Activated CD4-positive, alpha-beta T cell treated with anti-CD3 and anti-CD28 coated beads, Interleukin-2, amount 10 ng/mL, durations not matched to agents 7 days and 5 days (primary cell): ENCODE measurements around the gene GTPBP4. TPM values are rescaled to one million over a fixed set of nuclear protein-coding genes. Genes with fewer than 3 reads are reported as not detected.

Source experiments
- CTCF ChIA-PET: fragments of 350-600 bp; sonication (Branson Sonifier 250); formaldehyde crosslinking; loops from one replicate; lab custom pipeline; 2021; ENCODE audit warnings: antibody characterized with exemption; lab: Charles Lee
- POLR2A ChIA-PET: fragments of 350-600 bp; sonication (Branson Sonifier 250); formaldehyde crosslinking; loops from one replicate; lab custom pipeline; 2021; ENCODE audit warnings: antibody characterized with exemption; lab: Charles Lee
- DNase-seq: peaks from one replicate; pipeline ENCODE4 v3.0.0-alpha.2; 2020
- H3K27ac Mint-ChIP-seq: one replicate; pipeline ENCODE4 v1.8.0; 2021; ENCODE audit warnings: mild to moderate bottlenecking, moderate library complexity, mixed read lengths
- H3K27me3 Mint-ChIP-seq: one replicate; pipeline ENCODE4 v1.8.0; 2021; ENCODE audit warnings: mixed read lengths
- H3K36me3 Mint-ChIP-seq: one replicate; pipeline ENCODE4 v1.8.0; 2021; ENCODE audit warnings: low read depth, mixed read lengths
- H3K4me1 Mint-ChIP-seq: one replicate; pipeline ENCODE4 v1.8.0; 2021; ENCODE audit warnings: mixed read lengths
- H3K4me3 Mint-ChIP-seq: one replicate; pipeline ENCODE4 v1.8.0; 2021; ENCODE audit warnings: mild to moderate bottlenecking, moderate library complexity, mixed read lengths
- H3K9me3 Mint-ChIP-seq: one replicate; pipeline ENCODE4 v1.8.0; 2021; ENCODE audit warnings: mixed read lengths
- total RNA-seq, 2 experiments: library from RNA; stranded (reverse); gene quantifications; one replicate each; pipeline ENCODE4 v1.2.3, GENCODE V29; 2021

Gene GTPBP4
- total RNA-seq, 2 experiments from 2014 or later, result 53.2 to 63.2 TPM

DNA sequence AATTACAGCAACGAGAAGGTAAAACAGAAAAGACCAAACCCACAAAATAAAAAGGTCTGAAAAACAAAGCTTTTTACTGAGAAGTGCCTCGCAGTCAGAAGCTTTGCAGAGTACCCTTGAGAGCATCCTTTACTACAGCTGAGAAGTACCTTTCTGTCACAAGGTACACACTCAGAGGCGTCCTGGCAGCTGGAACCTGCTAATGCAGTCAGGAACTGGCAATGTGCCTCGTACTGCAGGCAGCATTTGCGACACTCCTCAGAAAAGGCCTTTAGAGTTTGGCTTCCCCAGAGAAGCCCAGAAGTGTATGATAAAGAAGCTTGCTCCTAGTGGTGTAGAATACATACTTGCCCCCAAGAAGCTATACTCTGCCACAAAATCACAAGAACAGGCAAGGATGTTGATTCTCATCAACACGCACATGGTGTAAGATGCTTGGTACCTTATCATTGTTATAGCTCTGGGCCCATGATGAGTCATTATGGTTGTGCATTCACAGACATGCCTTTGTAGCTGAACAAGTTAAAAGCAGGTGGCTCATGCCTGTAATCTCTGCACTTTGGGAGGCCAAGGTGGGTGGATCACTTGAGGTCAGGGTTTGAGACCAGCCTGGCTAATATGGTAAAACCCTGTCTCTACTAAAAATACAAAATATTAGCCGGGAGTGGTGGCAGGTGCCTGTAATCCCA lies 2.0 kb upstream of the GTPBP4 start:
- H3K36me3 Mint-ChIP-seq, result peaks cover 11% of the 10 kb centered on the region
- CTCF ChIA-PET, result interaction anchor here (1.0 to 1.6 kb wide), 5 partner anchors 12 to 35 kb away, joined by 3 to 6 read pairs (median 3); no protein-coding TSS in a partner anchor
- no peaks in the 10 kb centered on the region for H3K27me3 Mint-ChIP-seq
- no peaks in the 10 kb centered on the region for H3K9me3 Mint-ChIP-seq
- peak overlapping the region; percentile 98 for H3K4me3 Mint-ChIP-seq
- peaks cover 38% of the 10 kb centered on the region for H3K4me1 Mint-ChIP-seq
- no peak for DNase-seq
- no peak overlapping the region for H3K27ac Mint-ChIP-seq
- POLR2A ChIA-PET, result interaction anchor here (0.7 kb wide), 2 partner anchors 18 to 63 kb away, joined by 3 read pairs; partner anchors contain the start of gene IDI1

DNA sequence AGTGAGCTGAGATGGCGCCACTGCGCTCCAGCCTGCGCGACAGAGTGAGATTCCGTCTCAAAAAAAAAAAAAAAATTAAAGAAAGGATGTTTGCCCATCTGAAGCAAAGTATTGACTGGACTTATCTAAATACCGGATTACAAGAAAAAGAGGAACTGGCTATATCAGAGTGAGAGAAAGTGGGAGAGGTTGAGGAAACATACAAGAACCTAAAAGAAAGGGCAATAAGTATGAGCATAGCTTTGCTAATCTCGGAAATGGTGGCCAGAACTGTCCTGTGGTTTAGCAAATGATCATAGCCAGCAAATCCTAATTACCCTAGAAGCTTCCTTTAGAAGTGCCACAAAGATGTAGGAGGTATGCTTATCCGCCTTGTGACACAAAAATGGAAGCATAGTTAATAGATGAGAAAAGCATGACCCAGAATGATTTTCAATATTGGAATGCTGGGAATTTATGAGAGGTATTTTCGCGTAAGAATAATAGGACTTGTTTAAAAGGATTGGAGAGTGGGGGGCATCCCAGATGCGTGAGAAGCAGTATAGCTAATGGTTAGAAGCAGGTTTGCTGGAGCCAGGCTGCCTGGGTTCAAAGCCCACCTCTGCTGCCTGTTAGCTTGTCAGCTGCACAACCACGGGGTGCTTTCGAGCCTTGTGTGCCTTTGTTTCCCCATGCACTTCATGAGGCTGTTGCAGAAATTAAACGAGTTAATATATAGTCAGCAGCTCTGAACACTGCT lies 1.2 kb upstream of the GTPBP4 start:
- Mint-ChIP-seq H3K4me1 (peaks cover 39% of the 10 kb centered on the region), H3K27ac (peak overlapping the region; percentile 97), H3K27me3 (no peaks in the 10 kb centered on the region), H3K4me3 (peak overlapping the region; percentile 98), H3K9me3 (no peaks in the 10 kb centered on the region), H3K36me3 (peaks cover 11% of the 10 kb centered on the region)
- no peak for DNase-seq
- POLR2A ChIA-PET, result interaction anchor here (0.7 to 1.1 kb wide), 2 partner anchors 61 to 62 kb away, joined by 3 to 4 read pairs; partner anchors contain the start of gene IDI1
- CTCF ChIA-PET, result interaction anchor here (0.8 to 1.0 kb wide), 3 partner anchors 17 to 143 kb away, joined by 3 read pairs; no protein-coding TSS in a partner anchor

DNA sequence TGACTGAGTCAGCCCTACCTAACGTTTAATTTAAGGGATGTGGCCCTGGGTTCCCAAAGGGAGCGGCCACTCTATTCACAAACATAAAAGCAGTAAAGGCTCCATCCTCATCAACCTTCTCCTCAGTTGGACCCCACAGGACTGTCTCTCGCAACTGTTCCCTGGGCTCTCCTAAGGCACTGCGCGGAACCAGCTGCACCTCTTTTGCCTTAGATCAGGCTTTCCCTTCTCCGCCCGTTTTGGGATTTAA lies 689 bp upstream of the GTPBP4 start:
- no peak for DNase-seq
- peaks cover 14% of the 10 kb centered on the region for H3K36me3 Mint-ChIP-seq
- H3K4me1 Mint-ChIP-seq, result peaks cover 39% of the 10 kb centered on the region
- CTCF ChIA-PET, result interaction anchor here (0.8 to 1.0 kb wide), 2 partner anchors 17 to 144 kb away, joined by 3 read pairs; no protein-coding TSS in a partner anchor
- peak overlapping the region; percentile 98 for H3K4me3 Mint-ChIP-seq
- POLR2A ChIA-PET, result interaction anchor here (0.7 to 1.1 kb wide), 2 partner anchors 61 to 62 kb away, joined by 3 to 4 read pairs; partner anchors contain the start of gene IDI1
- H3K9me3 Mint-ChIP-seq, result no peaks in the 10 kb centered on the region
- H3K27me3 Mint-ChIP-seq, result no peaks in the 10 kb centered on the region
- peak overlapping the region; percentile 97 for H3K27ac Mint-ChIP-seq

DNA sequence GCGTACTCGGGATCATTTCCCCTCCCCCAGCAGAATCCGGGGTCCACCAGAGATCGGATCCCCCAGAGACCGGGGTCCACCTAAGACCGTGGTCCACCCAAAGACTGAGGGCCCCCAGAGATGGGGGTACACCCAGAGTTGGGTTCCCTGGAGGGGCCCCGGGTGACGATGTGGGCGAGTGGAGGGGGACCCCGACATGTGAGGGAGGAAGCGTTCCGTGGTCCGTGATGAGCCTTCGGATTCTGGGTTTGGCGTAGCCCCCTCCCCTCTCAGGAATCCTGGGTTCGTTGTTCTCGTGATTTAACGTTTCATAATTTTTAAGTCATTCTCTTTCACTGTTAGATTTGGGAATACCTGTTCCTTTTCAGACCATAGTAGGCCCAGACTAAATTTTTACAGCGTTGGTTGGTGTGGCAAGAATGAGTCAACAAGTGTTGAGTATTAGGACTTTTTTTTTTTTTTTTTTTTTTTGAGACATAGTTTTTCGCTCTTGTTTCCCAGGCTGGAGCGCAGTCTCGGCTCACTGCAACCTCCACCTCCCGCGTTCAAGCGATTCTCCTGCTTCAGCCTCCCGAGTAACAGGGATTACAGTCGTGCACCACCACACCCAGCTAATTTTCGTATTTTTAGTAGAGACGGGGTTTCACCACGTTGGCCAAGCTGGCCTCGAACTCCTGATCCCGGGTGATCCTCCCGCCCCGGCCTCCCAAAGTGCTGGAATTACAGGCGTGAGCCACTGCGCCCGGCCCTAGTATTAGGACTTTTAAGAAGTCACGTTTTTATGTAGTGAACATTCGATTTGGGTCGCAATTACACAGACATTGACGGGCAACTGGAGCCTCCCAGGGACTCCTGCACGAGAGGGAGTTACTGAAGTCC lies 672 bp downstream of the GTPBP4 start:
- H3K27me3 Mint-ChIP-seq, result no peaks in the 10 kb centered on the region
- peak overlapping the region; percentile 97 for H3K27ac Mint-ChIP-seq
- ChIA-PET POLR2A (interaction anchor here (0.7 kb wide), 1 partner anchor 26 kb away, joined by 3 read pairs; no protein-coding TSS in a partner anchor), CTCF (interaction anchor here (0.6 to 1.5 kb wide), 4 partner anchors 11 to 66 kb away, joined by 3 read pairs; no protein-coding TSS in a partner anchor)
- H3K36me3 Mint-ChIP-seq, result peaks cover 20% of the 10 kb centered on the region
- peak; percentile 26 for DNase-seq
- peaks cover 39% of the 10 kb centered on the region for H3K4me1 Mint-ChIP-seq
- peak overlapping the region; percentile 98 for H3K4me3 Mint-ChIP-seq
- no peaks in the 10 kb centered on the region for H3K9me3 Mint-ChIP-seq

DNA sequence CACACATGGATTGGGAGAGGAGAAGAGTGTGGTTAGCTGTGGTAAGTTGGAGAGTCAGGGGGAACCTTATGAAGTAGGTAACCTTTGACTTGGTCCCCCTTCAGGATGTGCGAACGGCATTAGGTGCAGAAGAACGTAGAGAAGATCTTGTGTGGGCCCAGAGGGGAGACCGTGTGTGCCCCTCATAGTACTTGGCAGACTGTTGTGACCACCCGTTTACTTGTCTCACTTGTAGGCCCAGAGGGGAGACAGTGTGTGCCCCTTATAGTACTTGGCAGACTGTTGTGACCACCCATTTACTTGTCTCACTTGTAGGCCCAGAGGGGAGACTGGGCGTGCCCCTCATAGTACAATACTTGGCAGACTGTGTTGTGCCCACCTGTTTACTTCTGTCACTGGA lies 2.6 kb downstream of the GTPBP4 start:
- CTCF ChIA-PET, result no interaction called here
- H3K27ac Mint-ChIP-seq, result peak overlapping the region; percentile 41

DNA sequence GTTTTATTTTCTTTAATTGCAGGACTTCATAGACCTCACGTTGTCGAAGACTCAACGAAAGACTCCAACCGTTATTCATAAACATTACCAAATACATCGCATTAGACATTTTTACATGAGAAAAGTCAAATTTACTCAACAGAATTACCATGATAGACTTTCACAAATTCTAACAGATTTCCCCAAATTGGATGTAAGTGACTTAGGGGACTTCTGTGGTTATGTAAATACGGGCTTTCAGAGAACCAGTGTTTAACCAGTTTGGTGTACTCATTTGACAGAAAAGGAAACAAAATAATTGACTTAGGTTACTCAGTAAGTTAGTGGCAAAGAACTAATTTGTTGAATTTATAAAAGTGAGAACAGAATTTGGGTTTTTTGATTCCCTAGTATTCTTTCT lies 4.2 kb downstream of the GTPBP4 start:
- no peak overlapping the region for H3K4me3 Mint-ChIP-seq
- peaks cover 29% of the 10 kb centered on the region for H3K4me1 Mint-ChIP-seq
- no peaks in the 10 kb centered on the region for H3K27me3 Mint-ChIP-seq
- ChIA-PET POLR2A (interaction anchor here (0.6 kb wide), 1 partner anchor 61 kb away, joined by 3 read pairs; no protein-coding TSS in a partner anchor), CTCF (interaction anchor here (0.6 to 2.2 kb wide), 5 partner anchors 11 to 57 kb away, joined by 3 to 7 read pairs (median 3); no protein-coding TSS in a partner anchor)
- H3K36me3 Mint-ChIP-seq, result peaks cover 51% of the 10 kb centered on the region
- H3K9me3 Mint-ChIP-seq, result no peaks in the 10 kb centered on the region
- DNase-seq, result no peak
- H3K27ac Mint-ChIP-seq, result no peak overlapping the region

More for the DNA sequence above, 2.6 kb downstream of the GTPBP4 start:
- no peak for DNase-seq
- Mint-ChIP-seq H3K4me1 (peaks cover 39% of the 10 kb centered on the region), H3K27me3 (no peaks in the 10 kb centered on the region), H3K36me3 (peaks cover 39% of the 10 kb centered on the region), H3K9me3 (no peaks in the 10 kb centered on the region), H3K4me3 (peak overlapping the region; percentile 19)
- POLR2A ChIA-PET, result interaction anchor here (0.6 kb wide), 1 partner anchor 42 kb away, joined by 3 read pairs; no protein-coding TSS in a partner anchor

DNA sequence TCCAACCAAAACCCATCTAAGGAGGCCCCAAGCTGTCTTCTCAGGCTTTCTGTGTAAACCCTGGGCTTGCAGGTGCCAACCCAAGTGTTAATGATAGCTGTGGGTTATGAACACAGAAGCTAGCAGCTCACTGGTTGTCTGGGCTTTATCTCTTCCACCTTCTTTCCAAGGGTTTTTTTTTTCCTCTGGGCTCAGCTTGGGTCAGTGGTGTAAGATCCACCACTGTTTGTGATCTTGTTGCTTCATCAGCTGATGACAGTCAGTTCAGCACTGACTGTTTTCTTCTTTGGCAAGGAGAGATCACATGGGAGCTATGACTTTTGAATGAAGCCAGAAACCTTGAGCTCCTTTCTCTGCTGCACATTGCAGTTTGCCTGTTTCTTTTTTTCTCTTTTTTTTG lies 4.6 kb downstream of the GTPBP4 start:
- H3K4me3 Mint-ChIP-seq, result no peak overlapping the region
- H3K4me1 Mint-ChIP-seq, result peaks cover 29% of the 10 kb centered on the region
- ChIA-PET POLR2A (interaction anchor here (0.6 kb wide), 2 partner anchors 62 to 202 kb away, joined by 3 read pairs; no protein-coding TSS in a partner anchor), CTCF (interaction anchor here (0.6 to 2.2 kb wide), 6 partner anchors 10 to 57 kb away, joined by 3 to 7 read pairs (median 3); no protein-coding TSS in a partner anchor)
- H3K27me3 Mint-ChIP-seq, result no peaks in the 10 kb centered on the region
- peaks cover 55% of the 10 kb centered on the region for H3K36me3 Mint-ChIP-seq
- no peak for DNase-seq
- no peak overlapping the region for H3K27ac Mint-ChIP-seq
- no peaks in the 10 kb centered on the region for H3K9me3 Mint-ChIP-seq

DNA sequence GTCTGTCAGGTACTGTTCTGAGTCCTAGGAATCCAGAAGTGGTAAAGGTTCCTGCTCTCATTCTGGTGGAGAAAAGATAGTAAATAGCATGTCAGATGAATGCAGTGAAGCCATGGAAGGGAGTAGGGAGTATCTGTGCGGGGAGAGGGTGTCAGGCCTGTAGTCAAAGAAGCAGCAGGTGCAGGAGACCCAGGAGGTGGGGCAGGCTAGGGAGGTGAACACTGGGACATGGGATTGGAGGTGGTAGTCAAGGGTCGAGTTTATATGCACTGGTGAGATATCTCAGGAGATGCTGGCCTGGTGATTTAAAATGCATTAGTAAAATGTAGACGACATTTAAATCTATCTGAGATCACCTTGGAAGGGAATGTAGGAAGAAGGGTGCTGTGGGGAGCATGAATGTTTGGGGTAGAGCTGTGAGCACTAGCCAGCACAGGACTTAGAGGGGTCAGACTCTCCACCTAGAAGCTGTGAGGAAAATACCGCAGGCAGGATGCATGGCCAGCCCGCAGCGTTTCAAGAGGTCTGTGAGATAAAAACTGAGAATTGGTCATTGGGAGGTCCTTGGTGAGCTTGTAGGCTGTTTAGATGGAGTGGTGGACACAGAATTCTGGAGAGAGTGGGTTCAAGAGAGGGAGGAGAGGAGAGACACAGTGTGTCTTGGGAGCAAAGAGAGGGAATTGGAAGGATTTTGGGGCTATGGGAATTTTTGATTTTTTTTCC lies 6.8 kb downstream of the GTPBP4 start:
- Mint-ChIP-seq H3K27ac (no peak overlapping the region), H3K9me3 (no peaks in the 10 kb centered on the region), H3K4me1 (peaks cover 14% of the 10 kb centered on the region), H3K27me3 (no peaks in the 10 kb centered on the region), H3K4me3 (no peak overlapping the region), H3K36me3 (peaks cover 66% of the 10 kb centered on the region)
- CTCF ChIA-PET, result no interaction called here
- POLR2A ChIA-PET, result no interaction called here
- no peak for DNase-seq

DNA sequence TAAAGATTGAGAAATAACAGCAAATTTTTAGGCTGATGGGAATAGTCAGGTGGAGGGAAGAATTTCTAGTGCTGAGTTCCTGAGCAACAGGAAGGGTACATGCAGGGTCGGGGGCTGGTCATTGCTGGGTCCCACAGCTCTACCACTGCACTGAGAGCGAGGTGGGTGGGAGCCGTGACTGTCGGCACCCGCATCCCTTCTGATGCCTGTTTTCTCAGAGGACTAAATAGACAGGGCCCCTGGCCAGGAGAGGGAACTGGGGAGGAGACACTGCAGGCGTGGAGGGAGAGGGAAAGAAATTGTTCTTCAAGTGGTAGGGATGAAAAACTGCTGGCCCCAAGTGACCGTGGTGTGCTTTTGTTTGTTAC lies 7.3 kb downstream of the GTPBP4 start:
- no peak for DNase-seq
- Mint-ChIP-seq H3K4me1 (peaks cover 9% of the 10 kb centered on the region), H3K27ac (no peak overlapping the region), H3K36me3 (peaks cover 66% of the 10 kb centered on the region), H3K27me3 (no peaks in the 10 kb centered on the region), H3K4me3 (no peak overlapping the region), H3K9me3 (no peaks in the 10 kb centered on the region)
- ChIA-PET CTCF (no interaction called here), POLR2A (no interaction called here)

DNA sequence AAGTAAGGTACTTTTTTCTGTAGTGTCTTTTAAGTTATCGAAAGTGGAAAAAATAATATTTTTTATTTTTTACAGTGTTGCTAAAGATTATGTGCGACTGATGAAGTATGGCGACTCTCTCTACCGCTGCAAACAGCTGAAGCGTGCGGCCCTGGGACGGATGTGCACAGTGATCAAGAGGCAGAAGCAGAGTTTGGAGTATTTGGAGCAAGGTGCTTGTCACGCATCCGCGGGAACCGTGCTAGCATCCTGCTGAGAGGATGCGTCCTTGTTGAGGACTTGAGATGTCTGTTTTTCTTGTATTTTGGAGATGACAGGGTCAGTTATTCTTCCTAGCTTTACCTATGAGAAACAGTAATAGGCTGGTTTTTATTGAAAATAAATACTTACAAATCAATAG lies 7.8 kb downstream of the GTPBP4 start:
- peaks cover 68% of the 10 kb centered on the region for H3K36me3 Mint-ChIP-seq
- H3K27me3 Mint-ChIP-seq, result no peaks in the 10 kb centered on the region
- H3K4me3 Mint-ChIP-seq, result no peak overlapping the region
- H3K9me3 Mint-ChIP-seq, result no peaks in the 10 kb centered on the region
- CTCF ChIA-PET, result no interaction called here
- H3K4me1 Mint-ChIP-seq, result peaks cover 4% of the 10 kb centered on the region
- DNase-seq, result no peak
- POLR2A ChIA-PET, result no interaction called here
- no peak overlapping the region for H3K27ac Mint-ChIP-seq

DNA sequence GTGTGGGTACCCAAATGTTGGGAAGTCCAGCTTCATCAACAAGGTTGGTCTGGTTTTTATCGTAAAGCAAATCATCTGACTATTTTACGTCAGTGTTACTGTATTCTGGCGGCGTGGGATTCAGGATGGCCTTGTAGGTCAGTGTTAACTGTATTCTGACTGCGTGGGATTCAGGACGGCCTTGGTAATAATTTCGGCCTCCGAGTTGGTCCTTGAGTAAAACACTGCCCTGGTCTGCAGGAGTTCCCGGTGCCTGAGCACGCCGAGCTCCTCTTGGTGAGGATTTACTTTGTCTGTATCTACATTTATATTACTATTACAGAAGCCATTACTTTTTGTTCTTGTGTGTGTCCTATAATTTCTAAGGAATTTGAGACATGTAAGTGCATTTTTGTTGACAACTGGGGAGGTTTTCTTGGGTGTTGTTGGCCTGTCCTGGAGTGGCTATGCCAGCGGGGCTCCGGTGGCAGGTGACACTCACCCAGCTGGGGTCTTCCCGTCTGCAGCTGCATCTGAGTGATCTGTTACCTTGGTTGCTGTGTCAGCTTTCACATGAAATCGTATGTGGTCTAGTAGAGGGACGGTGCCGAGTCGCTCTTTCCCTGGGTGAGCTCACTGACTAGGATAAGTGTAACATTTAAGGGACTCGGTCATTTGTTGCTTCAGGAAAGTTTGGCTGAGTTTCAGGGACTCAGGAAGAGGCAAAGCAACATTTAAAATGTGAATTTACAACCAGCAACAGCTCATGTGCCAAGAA lies 9.2 kb downstream of the GTPBP4 start:
- Mint-ChIP-seq H3K36me3 (peaks cover 81% of the 10 kb centered on the region), H3K4me1 (no peaks in the 10 kb centered on the region), H3K9me3 (peaks cover 4% of the 10 kb centered on the region), H3K4me3 (no peak overlapping the region), H3K27me3 (no peaks in the 10 kb centered on the region), H3K27ac (no peak overlapping the region)
- ChIA-PET POLR2A (no interaction called here), CTCF (no interaction called here)
- DNase-seq, result no peak
